ENCODE data around the gene SCGB1C1.
A peak's percentile ranks its signal among the peaks of the same experiment; 100 is the strongest.

SCGB1C1 gene

GRCh38 chr11:235180-235579, 42.3 kb downstream of the SCGB1C1 start:
- DNase-seq (ENCODE audit: low read depth in 1 of 2, low spot score in 1 of 2), result no peak

GRCh38 chr11:235609-235996, 42.7 kb downstream of the SCGB1C1 start:
- Histone ChIP-seq H3K27me3 (ENCODE audit: insufficient read depth, poor library complexity, severe bottlenecking) (no peaks in the 10 kb centered on the region), H3K4me3 (replicated peaks; ENCODE audit: insufficient read depth, low read length) (peak overlapping the region; percentile 48), H3K27ac (replicated peaks) (peak overlapping the region; percentile 96)
- TF ChIP-seq POLR2AphosphoS5 (IDR thresholded peaks at IDR 0.05; ENCODE audit: low read depth) (no peak), REST (IDR thresholded peaks at IDR 0.05; ENCODE audit: insufficient replicate concordance, low read depth) (no peak), GABPA (IDR thresholded peaks at IDR 0.05; ENCODE audit: low read depth) (no peak), SPI1 (IDR thresholded peaks at IDR 0.05; ENCODE audit: borderline replicate concordance, low read depth) (no peak), CTCF (IDR thresholded peaks at IDR 0.05; ENCODE audit: insufficient read depth, low read length) (no peak)
- DNase-seq (ENCODE audit: low read depth in 1 of 2, low spot score in 1 of 2), result no peak

More at GRCh38 chr11:235180-235579, 42.3 kb downstream of the SCGB1C1 start:
- Histone ChIP-seq H3K4me3 (replicated peaks; ENCODE audit: insufficient read depth, low read length) (no peak overlapping the region; the same call in 1 of the 2 replicates), H3K27ac (replicated peaks) (peak overlapping the region; percentile 96; the same call in 1 of the 2 replicates), H3K27me3 (ENCODE audit: insufficient read depth, poor library complexity, severe bottlenecking) (no peaks in the 10 kb centered on the region)
- TF ChIP-seq CTCF (IDR thresholded peaks at IDR 0.05; ENCODE audit: insufficient read depth, low read length) (no peak), POLR2AphosphoS5 (IDR thresholded peaks at IDR 0.05; ENCODE audit: low read depth) (no peak), REST (IDR thresholded peaks at IDR 0.05; ENCODE audit: insufficient replicate concordance, low read depth) (no peak), GABPA (IDR thresholded peaks at IDR 0.05; ENCODE audit: low read depth) (no peak), SPI1 (IDR thresholded peaks at IDR 0.05; ENCODE audit: borderline replicate concordance, low read depth) (no peak)

- DNase-seq (ENCODE audit: low read depth in 1 of 2, low spot score in 1 of 2), result peak; percentile 73 to 88
- no peaks in the 10 kb centered on the region for H3K27me3 ChIP-seq (ENCODE audit: insufficient read depth, poor library complexity, severe bottlenecking)
- H3K27ac ChIP-seq (replicated peaks), result peak within 1 kb of the TSS; percentile 96
- H3K4me3 ChIP-seq (replicated peaks; ENCODE audit: insufficient read depth, low read length), result peak within 1 kb of the TSS; percentile 99
- TF ChIP-seq CTCF (IDR thresholded peaks at IDR 0.05; ENCODE audit: insufficient read depth, low read length) (no peak), POLR2AphosphoS5 (IDR thresholded peaks at IDR 0.05; ENCODE audit: low read depth) (peak; percentile 49; the same call in 1 of the 2 replicates), GABPA (IDR thresholded peaks at IDR 0.05; ENCODE audit: low read depth) (peak; percentile 68; the same call in 1 of the 2 replicates), REST (IDR thresholded peaks at IDR 0.05; ENCODE audit: insufficient replicate concordance, low read depth) (peak; percentile 53), SPI1 (IDR thresholded peaks at IDR 0.05; ENCODE audit: borderline replicate concordance, low read depth) (no peak)
These were observed 43.3 kb downstream of the SCGB1C1 start, which contains the start of gene SIRT3 for GRCh38 chr11:235997-236773. SIRT3 (minus strand) TSS chr11:236342; CDS start chr11:236328, 14 bp downstream.

Data from HL-60 (cell line).